Left lung (tissue), 10 donors: ENCODE measurements around the gene UNC93B1. TPM values are rescaled to one million over a fixed set of nuclear protein-coding genes. Genes with fewer than 3 reads are reported as not detected.

Experiments
- ATAC-seq: fragments of 200-7000 bp; cut with Tn5 transposase; one replicate; pipeline ENCODE4 v1.9.1; 2020; ENCODE audit warnings: moderate library complexity
- DNase-seq, 4 donors: peaks; one replicate each; pipeline ENCODE4 v3.0.0-alpha.2; 2013 to 2020
- H3K27ac ChIP-seq, 2 donors: fragments of 200-600 bp; sonication (generic) in 1 of 2; one replicate each; pipeline versions ENCODE4 v1.5.0 to v1.8.0; 2020 to 2021
- H3K27me3 ChIP-seq, 2 donors: fragments of 200-600 bp; sonication (generic) in 1 of 2; one replicate each; pipeline versions ENCODE4 v1.5.0 to v1.8.0; 2020 to 2021
- H3K36me3 ChIP-seq, 2 donors: fragments of 200-600 bp; sonication (generic) in 1 of 2; one replicate each; pipeline versions ENCODE4 v1.5.0 to v1.8.0; 2020 to 2021
- H3K4me1 ChIP-seq, 2 donors: fragments of 200-600 bp; one replicate each; pipeline ENCODE4 v1.8.0; 2021
- H3K4me3 ChIP-seq, 2 donors: fragments of 200-600 bp; sonication (generic) in 1 of 2; one replicate each; pipeline versions ENCODE4 v1.5.0 to v1.8.0; 2020 to 2021; ENCODE audit warnings: mild to moderate bottlenecking in 1 of 2
- H3K9me3 ChIP-seq, 2 donors: fragments of 200-600 bp; sonication (generic) in 1 of 2; one replicate each; pipeline versions ENCODE4 v1.5.0 to v1.8.0; 2020 to 2021
- intact Hi-C, 2 donors: fragments of 100-400 bp; cut with DNase I; formaldehyde crosslinking; loops; one replicate each; pipeline versions ENCODE4 v1.11.2 to v1.14.2; 2022
- polyA plus RNA-seq, 6 donors: library from polyadenylated mRNA; unstranded; fragments of 120-200 nt; gene quantifications; one replicate each; pipeline ENCODE4 v1.2.1, GENCODE V29; 2013; ENCODE audit not compliant: insufficient read length in 6 of 6
- total RNA-seq, 2 donors: library from RNA; stranded (reverse); fragmentation: NEBNext Ultra II Directional; extraction: Animal tissue kit (Norgen Biotek cat#: 25700); gene quantifications; one replicate each; pipeline ENCODE4 v1.2.1, GENCODE V29; 2021
- TF ChIP-seq, protein P1 (sequence below), 2 donors: fragments of 200-600 bp; sonication (generic) in 1 of 2; IDR thresholded peaks; one replicate each; pipeline versions ENCODE4 v1.5.0 to v1.8.0; 2021; ENCODE audit warnings: antibody characterized with exemption in 2 of 2
- donor health status: DM: no; HTN: yes; CAD: no.
- donor health status: DM: no; HTN: no; CAD: no.

Gene UNC93B1
- total and polyA plus RNA-seq, 8 donors: 15.7 to 98.9 (median 17.7) TPM

GRCh38 chr11:68012044-68012842 is 8.3 kb upstream of the UNC93B1 start:
- peak in 2 of 4 donors; percentile 37 to 83 for DNase-seq

DNA sequence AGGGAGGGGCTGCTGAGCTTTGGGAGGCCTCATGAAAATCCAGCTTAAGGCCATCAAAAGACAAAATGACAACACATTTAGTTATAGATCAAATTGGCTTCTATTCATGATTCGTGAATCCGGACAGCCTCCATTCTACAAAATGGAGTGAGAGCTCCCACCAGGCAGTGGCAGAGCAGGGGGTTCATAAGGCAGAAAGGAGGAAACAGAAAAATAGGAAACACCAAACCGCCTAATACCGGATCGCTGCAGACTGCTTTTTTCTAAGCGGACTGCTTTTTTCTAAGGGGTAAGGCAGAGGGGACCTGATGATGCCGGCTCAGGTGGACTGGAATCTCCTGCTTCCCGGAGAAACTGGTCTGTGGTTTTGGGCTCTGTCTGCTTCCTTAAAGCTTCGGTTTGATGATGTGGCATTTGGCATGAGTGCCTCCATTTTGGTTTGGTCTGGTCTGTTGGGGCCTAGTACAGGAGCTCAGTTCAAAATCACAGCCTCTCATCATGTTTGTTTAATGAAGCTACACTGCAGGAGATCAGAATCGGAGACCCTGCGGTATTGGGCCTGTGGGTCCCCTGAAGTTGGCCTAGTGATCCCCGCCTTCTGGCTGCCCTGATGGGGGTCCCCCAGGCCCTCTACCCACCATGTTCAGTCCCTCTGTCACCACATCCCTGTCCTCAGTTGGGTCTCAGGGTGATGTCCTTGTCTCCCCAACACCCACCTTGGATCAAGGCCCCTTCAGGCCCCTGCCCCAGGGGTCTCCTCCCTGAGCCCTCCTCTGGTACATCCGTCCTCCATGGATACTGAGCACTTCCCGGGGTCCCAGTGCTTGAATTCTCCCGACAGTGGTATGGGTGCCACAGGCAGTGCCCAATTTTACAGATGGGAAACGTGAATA is 7.4 kb upstream of the UNC93B1 start:
- H3K4me3 ChIP-seq: peak overlapping the region; percentile 34 to 52
- DNase-seq (peak in 2 of 4 donors; percentile 16 to 34), ATAC-seq (no peak)
- TF ChIP-seq, protein P1, sequence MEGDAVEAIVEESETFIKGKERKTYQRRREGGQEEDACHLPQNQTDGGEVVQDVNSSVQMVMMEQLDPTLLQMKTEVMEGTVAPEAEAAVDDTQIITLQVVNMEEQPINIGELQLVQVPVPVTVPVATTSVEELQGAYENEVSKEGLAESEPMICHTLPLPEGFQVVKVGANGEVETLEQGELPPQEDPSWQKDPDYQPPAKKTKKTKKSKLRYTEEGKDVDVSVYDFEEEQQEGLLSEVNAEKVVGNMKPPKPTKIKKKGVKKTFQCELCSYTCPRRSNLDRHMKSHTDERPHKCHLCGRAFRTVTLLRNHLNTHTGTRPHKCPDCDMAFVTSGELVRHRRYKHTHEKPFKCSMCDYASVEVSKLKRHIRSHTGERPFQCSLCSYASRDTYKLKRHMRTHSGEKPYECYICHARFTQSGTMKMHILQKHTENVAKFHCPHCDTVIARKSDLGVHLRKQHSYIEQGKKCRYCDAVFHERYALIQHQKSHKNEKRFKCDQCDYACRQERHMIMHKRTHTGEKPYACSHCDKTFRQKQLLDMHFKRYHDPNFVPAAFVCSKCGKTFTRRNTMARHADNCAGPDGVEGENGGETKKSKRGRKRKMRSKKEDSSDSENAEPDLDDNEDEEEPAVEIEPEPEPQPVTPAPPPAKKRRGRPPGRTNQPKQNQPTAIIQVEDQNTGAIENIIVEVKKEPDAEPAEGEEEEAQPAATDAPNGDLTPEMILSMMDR (IDR thresholded peaks at IDR 0.05): no peak
- H3K36me3 ChIP-seq: peaks cover 0 to 6% of the 10 kb centered on the region in 2 donors
- H3K27me3 ChIP-seq: no peaks in the 10 kb centered on the region
- peaks cover 43 to 84% of the 10 kb centered on the region in 2 donors for H3K4me1 ChIP-seq
- H3K9me3 ChIP-seq: no peaks in the 10 kb centered on the region
- peak overlapping the region; percentile 93 to 96 for H3K27ac ChIP-seq
- intact Hi-C loops: no loop called here

More at GRCh38 chr11:68012044-68012842, 8.3 kb upstream of the UNC93B1 start:
- Histone ChIP-seq H3K27me3 (no peaks in the 10 kb centered on the region), H3K9me3 (no peaks in the 10 kb centered on the region), H3K4me1 (peaks cover 43 to 91% of the 10 kb centered on the region in 2 donors), H3K27ac (peak overlapping the region; percentile 93 to 96), H3K4me3 (peak overlapping the region in 1 of 2 donors; percentile 52), H3K36me3 (peaks cover 0 to 6% of the 10 kb centered on the region in 2 donors)
- ATAC-seq: no peak
- intact Hi-C loops: no loop called here
- TF ChIP-seq, protein P1 (IDR thresholded peaks at IDR 0.05): no peak

- TF ChIP-seq, protein P1 (IDR thresholded peaks at IDR 0.05): no peak
- peaks cover 43 to 77% of the 10 kb centered on the region in 2 donors for H3K4me1 ChIP-seq
- peak within 1 kb of the TSS; percentile 93 to 96 for H3K27ac ChIP-seq
- H3K36me3 ChIP-seq: peaks cover 0 to 4% of the 10 kb centered on the region in 2 donors
- ATAC-seq: peak; percentile 70
- intact Hi-C loops: no loop called here
- H3K9me3 ChIP-seq: no peaks in the 10 kb centered on the region
- peak within 1 kb of the TSS; percentile 34 to 52 for H3K4me3 ChIP-seq
- no peaks in the 10 kb centered on the region for H3K27me3 ChIP-seq
- DNase-seq: peak; percentile 63 to 98 (median 88)
Measured at GRCh38 chr11:68010090-68011041, 6.5 kb upstream of the UNC93B1 start, which contains the start of gene ALDH3B1. ALDH3B1 (plus strand) TSS chr11:68010327; CDS start chr11:68015298, 4,971 bp downstream.

DNA sequence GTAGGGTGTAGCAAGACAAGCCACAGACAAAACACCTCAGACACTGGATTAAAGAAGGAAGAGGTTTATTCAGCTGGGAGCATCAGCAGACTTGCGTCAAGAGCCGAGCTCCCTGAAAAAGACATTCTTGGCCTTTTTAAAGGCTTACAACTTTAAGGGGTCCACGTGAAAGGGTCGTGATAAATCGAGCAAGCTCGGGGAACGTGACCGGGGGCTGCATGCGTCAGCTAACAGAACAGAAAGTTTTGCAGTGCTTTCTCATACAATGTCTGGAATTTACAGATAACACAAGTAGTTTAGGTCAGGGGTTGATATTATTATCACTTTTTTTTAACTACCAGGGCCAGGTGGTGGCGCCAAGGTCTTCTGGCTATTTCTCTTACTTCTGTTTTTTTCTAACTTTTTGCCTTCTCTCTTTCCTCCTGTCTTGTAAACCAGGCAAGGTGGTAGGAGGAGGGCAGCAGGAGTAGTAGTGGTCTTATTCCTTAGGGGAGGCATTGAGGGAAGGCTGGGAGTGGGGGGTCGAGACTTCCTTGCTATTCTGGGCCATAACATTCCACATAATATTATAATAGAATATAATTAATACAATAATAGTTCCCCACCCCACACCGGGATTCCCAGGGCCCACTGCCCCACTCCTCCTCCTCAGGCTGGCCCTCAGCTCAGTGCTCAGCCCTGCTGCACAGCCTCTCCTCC is 5.6 kb upstream of the UNC93B1 start:
- Histone ChIP-seq H3K4me1 (peaks cover 36 to 73% of the 10 kb centered on the region in 2 donors), H3K36me3 (no peaks in the 10 kb centered on the region), H3K27me3 (no peaks in the 10 kb centered on the region), H3K4me3 (peak overlapping the region in 1 of 2 donors; percentile 52), H3K27ac (peak overlapping the region; percentile 93 to 96), H3K9me3 (no peaks in the 10 kb centered on the region)
- TF ChIP-seq, protein P1 (IDR thresholded peaks at IDR 0.05): peak in 1 of 2 donors; percentile 12
- DNase-seq (peak in 3 of 4 donors; percentile 33 to 52 (median 45)), ATAC-seq (peak; percentile 3)
- intact Hi-C loops: no loop called here
